Adrenal gland (tissue), 12 donors: ENCODE data around the gene BSPH1. TPM values are rescaled to one million over a fixed set of nuclear protein-coding genes. Genes with fewer than 3 reads are reported as not detected.
"Not testable (repeated sequence)": the region's sequence is repeated elsewhere in the genome, so short reads cannot be mapped to it uniquely, and the experiment has no call there.

Source experiments
- DNase-seq, 7 donors: peaks; one replicate each; pipeline ENCODE4 v3.0.0-alpha.2; 2019 to 2020
- H3K27ac ChIP-seq, 5 donors: fragments of 200-600 bp; sonication (generic) in 4 of 5; 1 replicate in 3 of 5; 2 replicates in 2 of 5; pipeline versions ENCODE4 v1.5.1 to v1.8.0; 2016 to 2020; ENCODE audit warnings: mild to moderate bottlenecking in 1 of 5
- H3K27me3 ChIP-seq: fragments of 200-600 bp; 2 replicates; pipeline ENCODE4 v1.8.0; 2021
- H3K36me3 ChIP-seq, 2 donors: fragments of 200-600 bp; replicated peaks in 1 of 2; 1 replicate in 1 of 2; 2 replicates in 1 of 2; pipeline versions ENCODE4 v1.5.1 to v1.8.0; 2018 to 2022
- H3K4me1 ChIP-seq, 2 donors: fragments of 200-600 bp; replicated peaks in 1 of 2; 1 replicate in 1 of 2; 2 replicates in 1 of 2; pipeline versions ENCODE4 v1.5.1 to v1.8.0; 2018 to 2021
- H3K4me3 ChIP-seq, 4 donors: fragments of 200-600 bp; sonication (generic) in 3 of 4; one replicate each; pipeline ENCODE4 v1.5.1; 2016 to 2018
- H3K9me3 ChIP-seq, 3 donors: fragments of 200-600 bp; sonication (generic) in 1 of 3; replicated peaks in 1 of 3; 1 replicate in 2 of 3; 2 replicates in 1 of 3; pipeline versions ENCODE4 v1.5.1 to v1.8.0; 2016 to 2021
- CTCF ChIP-seq, 6 experiments: fragments of 450-650 bp in 4 of 6; fragments of 200-600 bp in 2 of 6; sonication (generic) in 1 of 6; IDR thresholded peaks; 1 replicate in 5 of 6; 2 replicates in 1 of 6; pipeline versions ENCODE4 v1.5.1 to v1.8.0; 2016 to 2021; ENCODE audit warnings: antibody characterized with exemption in 6 of 6, mild to moderate bottlenecking in 2 of 6, moderate library complexity in 1 of 6
- POLR2A ChIP-seq, 2 donors: fragments of 450-650 bp; IDR thresholded peaks; one replicate each; pipeline ENCODE4 v1.6.1; 2017; ENCODE audit warnings: antibody characterized with exemption in 2 of 2, mild to moderate bottlenecking in 2 of 2, moderate library complexity in 1 of 2
- WGBS, 4 donors: extraction: QIAGEN DNeasy Blood & Tissue Kit in 2 of 4; methylation state at CpG; one replicate each; pipeline versions ENCODE4 v1.1.5 to v1.1.7; 2013 to 2017; 5-methylcytosine and 5-hydroxymethylcytosine counted together
- intact Hi-C, 2 donors: fragments of 100-400 bp; cut with DNase I; formaldehyde crosslinking; loops; one replicate each; pipeline versions ENCODE4 v1.14.1 to v1.15.0; 2022 to 2023
- polyA plus RNA-seq, 3 donors: library from polyadenylated mRNA; stranded (reverse); fragments of 200-250 nt in 2 of 3; fragments of 350-450 nt in 1 of 3; fragmentation: Illumina TruSeq in 1 of 3; extraction: RNeasy Lipid Tissue Mini Kit (QIAGEN cat#74804) in 1 of 3; gene quantifications; one replicate each; pipeline ENCODE4 v1.2.3, GENCODE V29; 2013 to 2014
- total RNA-seq, 9 donors: library from RNA; depleted of rRNA in 4 of 9; stranded (reverse); fragments of >200 nt in 4 of 9; fragments of 120-200 nt in 1 of 9; fragmentation: NEBNext Ultra II Directional in 1 of 9; extraction: Animal tissue kit (Norgen Biotek cat#: 25700) in 1 of 9; gene quantifications; one replicate each; pipeline versions ENCODE4 v1.1.0 to v1.2.4, GENCODE V29; 2013 to 2023
- donor health status: healthy with polysubstance abuse.
- donor health status: Bipolar disorder and iron deficiency.
- donor health status: DM: yes; HTN: yes; CAD: no.
- donor health status: DM: no; HTN: no; CAD: no.
- donor health status: DM: no; HTN: no; CAD: no.
- donor health status: DM: yes; HTN: yes; CAD: no.

BSPH1 gene
- total and polyA plus RNA-seq, 12 donors = not detected

- Histone ChIP-seq H3K4me1 (no peaks in the 10 kb centered on the region), H3K27me3 (no peaks in the 10 kb centered on the region), H3K4me3 (no peak overlapping the region), H3K36me3 (no peaks in the 10 kb centered on the region), H3K27ac (no peak overlapping the region), H3K9me3 (no peaks in the 10 kb centered on the region)
- intact Hi-C loops = no loop called here
- DNase-seq = no peak
- 42 to 52% (median 49%) methylated on average over 10 of the region's 10 CpGs for WGBS, 4 donors
- TF ChIP-seq POLR2A (IDR thresholded peaks at IDR 0.05) (no peak), CTCF (IDR thresholded peaks at IDR 0.05) (no peak)
Observed at GRCh38 chr19:47991191-47991808, 670 bp downstream of the BSPH1 start.

- H3K9me3 ChIP-seq = no peaks in the 10 kb centered on the region
- peaks cover 4% of the 10 kb centered on the region for H3K27me3 ChIP-seq
- intact Hi-C loops = no loop called here
- TF ChIP-seq CTCF (IDR thresholded peaks at IDR 0.05) = no peak
- no peak for DNase-seq
- no peaks in the 10 kb centered on the region for H3K4me1 ChIP-seq
- WGBS, 4 donors = 71 to 86% (median 80%) methylated on average over 6 of the region's 6 CpGs
- no peak overlapping the region for H3K27ac ChIP-seq
- H3K36me3 ChIP-seq = no peaks in the 10 kb centered on the region
- no peak overlapping the region for H3K4me3 ChIP-seq
Observed at GRCh38 chr19:47973529-47973928, 18.4 kb downstream of the BSPH1 start.

GRCh38 chr19:47955936-47956335 lies 36.0 kb downstream of the BSPH1 start:
- peak in 3 of 7 donors; percentile 16 to 37 (median 25) for DNase-seq
- H3K27ac ChIP-seq, H3K4me3 ChIP-seq, H3K4me1 ChIP-seq, H3K9me3 ChIP-seq, H3K36me3 ChIP-seq, intact Hi-C loops, H3K27me3 ChIP-seq: not testable (repeated sequence)
- WGBS, 4 donors = 70 to 89% (median 86%) methylated on average over 5 to 8 of the region's 11 CpGs

GRCh38 chr19:47952132-47952531 lies 39.8 kb downstream of the BSPH1 start:
- H3K36me3 ChIP-seq, H3K27me3 ChIP-seq, H3K4me3 ChIP-seq, H3K9me3 ChIP-seq, DNase-seq, intact Hi-C loops, H3K4me1 ChIP-seq, H3K27ac ChIP-seq: not testable (repeated sequence)
- WGBS, 4 donors = 65% methylated on average over 15 of the region's 21 CpGs; no CpG with 5 or more reads in 3 of the 4 donors

- H3K4me1 ChIP-seq, H3K36me3 ChIP-seq, H3K27ac ChIP-seq, H3K27me3 ChIP-seq, intact Hi-C loops, H3K9me3 ChIP-seq, H3K4me3 ChIP-seq: not testable (repeated sequence)
- WGBS, 4 donors = 79 to 90% (median 86%) methylated on average over 19 to 23 of the region's 24 CpGs
- peak in 4 of 7 donors; percentile 10 to 38 (median 24) for DNase-seq
Observed at GRCh38 chr19:47949852-47950521, 42.0 kb downstream of the BSPH1 start.

- H3K9me3 ChIP-seq, H3K27ac ChIP-seq, H3K4me3 ChIP-seq, H3K36me3 ChIP-seq, intact Hi-C loops, DNase-seq, H3K27me3 ChIP-seq, H3K4me1 ChIP-seq: not testable (repeated sequence)
- 69% methylated on average over 12 of the region's 20 CpGs; no CpG with 5 or more reads in 3 of the 4 donors for WGBS, 4 donors
Observed at GRCh38 chr19:47928581-47928980, 63.4 kb downstream of the BSPH1 start.
